ENCODE results near the gene SNX6. TPM values are rescaled to one million over a fixed set of nuclear protein-coding genes. Genes with fewer than 3 reads are reported as not detected.
"Not testable (repeated sequence)": the region's sequence is repeated elsewhere in the genome, so short reads cannot be mapped to it uniquely, and the experiment has no call there.

SNX6 gene
- total and polyA plus RNA-seq, 2 experiments from 2014 or later: 59.9 to 207 TPM

- Histone ChIP-seq H2AFZ (no peak overlapping the region), H3K9me2 (replicated peaks; ENCODE audit: insufficient read depth) (no peaks in the 10 kb centered on the region), H3K9me3 (ENCODE audit: low read depth) (no peaks in the 10 kb centered on the region), H3K4me3 (no peak overlapping the region), H3K36me3 (replicated peaks; ENCODE audit: insufficient read depth, low read depth) (no peaks in the 10 kb centered on the region), H3K27me3 (no peaks in the 10 kb centered on the region), H4K20me1 (ENCODE audit: insufficient read depth, poor library complexity, severe bottlenecking) (no peaks in the 10 kb centered on the region), H3K4me2 (no peak overlapping the region), H3K27ac (peak overlapping the region; percentile 23), H3K4me1 (ENCODE audit: insufficient read depth) (no peaks in the 10 kb centered on the region), H3K79me2 (no peaks in the 10 kb centered on the region)
- no peak for TF ChIP-seq EZH2phosphoT487 (IDR thresholded peaks at IDR 0.05; ENCODE audit: low read depth, severe bottlenecking, unreplicated experiment)
- no peak for TF ChIP-seq CTCF (IDR thresholded peaks at IDR 0.05; ENCODE audit: poor library complexity)
- TF ChIP-seq EZH2 (IDR thresholded peaks at IDR 0.05; ENCODE audit: borderline replicate concordance): no peak
- no peak for DNase-seq (ENCODE audit: low spot score)
- 90% methylated on average over 14 of the region's 14 CpGs for WGBS (ENCODE audit: low lambda C conversion rate, missing lambda C conversion rate)
These were observed 81.4 kb downstream of the SNX6 start for GRCh38 chr14:34548472-34548981.

GRCh38 chr14:34547136-34547520, 82.8 kb downstream of the SNX6 start:
- not testable (repeated sequence) for H3K9me3 ChIP-seq (ENCODE audit: low read depth); H3K36me3 ChIP-seq (replicated peaks; ENCODE audit: insufficient read depth, low read depth); H4K20me1 ChIP-seq (ENCODE audit: insufficient read depth, poor library complexity, severe bottlenecking); H3K4me3 ChIP-seq; H3K9me2 ChIP-seq (replicated peaks; ENCODE audit: insufficient read depth); H3K4me1 ChIP-seq (ENCODE audit: insufficient read depth); H3K79me2 ChIP-seq; H2AFZ ChIP-seq; H3K27ac ChIP-seq; H3K4me2 ChIP-seq; H3K27me3 ChIP-seq; DNase-seq (ENCODE audit: low spot score)
- no CpG with 5 or more reads among the region's 16 CpGs for WGBS (ENCODE audit: low lambda C conversion rate, missing lambda C conversion rate)

GRCh38 chr14:34546272-34547135, 83.4 kb downstream of the SNX6 start:
- not testable (repeated sequence) for H3K27ac ChIP-seq; H3K9me3 ChIP-seq (ENCODE audit: low read depth); H3K4me2 ChIP-seq; H2AFZ ChIP-seq; DNase-seq (ENCODE audit: low spot score); H3K27me3 ChIP-seq; H3K4me3 ChIP-seq; H4K20me1 ChIP-seq (ENCODE audit: insufficient read depth, poor library complexity, severe bottlenecking); H3K79me2 ChIP-seq; H3K9me2 ChIP-seq (replicated peaks; ENCODE audit: insufficient read depth); H3K36me3 ChIP-seq (replicated peaks; ENCODE audit: insufficient read depth, low read depth); H3K4me1 ChIP-seq (ENCODE audit: insufficient read depth)
- no CpG with 5 or more reads among the region's 68 CpGs for WGBS (ENCODE audit: low lambda C conversion rate, missing lambda C conversion rate)

- H3K27me3 ChIP-seq; H3K36me3 ChIP-seq (replicated peaks; ENCODE audit: insufficient read depth, low read depth); H3K9me3 ChIP-seq (ENCODE audit: low read depth); H3K9me2 ChIP-seq (replicated peaks; ENCODE audit: insufficient read depth); DNase-seq (ENCODE audit: low spot score); H4K20me1 ChIP-seq (ENCODE audit: insufficient read depth, poor library complexity, severe bottlenecking): not testable (repeated sequence)
- H3K4me3 ChIP-seq: peak overlapping the region; percentile 33
- peak overlapping the region; percentile 88 for H3K27ac ChIP-seq
- peaks cover 39% of the 10 kb centered on the region for H3K79me2 ChIP-seq
- H2AFZ ChIP-seq: peak overlapping the region; percentile 73
- peaks cover 16% of the 10 kb centered on the region for H3K4me1 ChIP-seq (ENCODE audit: insufficient read depth)
- peak overlapping the region; percentile 68 for H3K4me2 ChIP-seq
- 93% methylated on average over 14 of the region's 19 CpGs for WGBS (ENCODE audit: low lambda C conversion rate, missing lambda C conversion rate)
These were observed 89.5 kb downstream of the SNX6 start for GRCh38 chr14:34540181-34541059.
